GM12801 (cell line): Measurements from ENCODE around the gene TMEM178B.

ENCODE experiments used
- CTCF ChIP-seq: IDR thresholded peaks from one replicate; pipeline ENCODE4 v1.5.1; 2011; ENCODE audit warnings: control low read depth; ENCODE audit not compliant: insufficient read length; ENCODE audit errors: extremely low read depth

Gene TMEM178B

GRCh38 chr7:141441837-141442627, 368.2 kb downstream of the TMEM178B start:
- TF ChIP-seq CTCF = no peak

- no peak for TF ChIP-seq CTCF
These were observed 368.9 kb downstream of the TMEM178B start for GRCh38 chr7:141442781-141443180.

GRCh38 chr7:141444961-141445360, 371.1 kb downstream of the TMEM178B start:
- TF ChIP-seq CTCF = no peak

GRCh38 chr7:141451232-141451631, 377.4 kb downstream of the TMEM178B start:
- no peak for TF ChIP-seq CTCF

GRCh38 chr7:141452911-141453310, 379.0 kb downstream of the TMEM178B start:
- no peak for TF ChIP-seq CTCF

GRCh38 chr7:141454338-141454737, 380.5 kb downstream of the TMEM178B start:
- no peak for TF ChIP-seq CTCF

GRCh38 chr7:141455723-141456122, 381.9 kb downstream of the TMEM178B start:
- no peak for TF ChIP-seq CTCF
